Fibroblast of skin of right biceps (primary cell): Measurements from ENCODE around the gene SGMS2.
A peak's percentile ranks its signal among the peaks of the same experiment; 100 is the strongest.
"Not testable (repeated sequence)": the region's sequence is repeated elsewhere in the genome, so short reads cannot be mapped to it uniquely, and the experiment has no call there.

ENCODE experiments used
- DNase-seq: peaks from one replicate; pipeline ENCODE4 v3.0.0-alpha.2; 2013

The SGMS2 gene

GRCh38 chr4:107870916-107871786 is 46.4 kb downstream of the SGMS2 start:
- DNase-seq, result no peak

GRCh38 chr4:107874024-107874423 is 49.3 kb downstream of the SGMS2 start:
- no peak for DNase-seq

DNA sequence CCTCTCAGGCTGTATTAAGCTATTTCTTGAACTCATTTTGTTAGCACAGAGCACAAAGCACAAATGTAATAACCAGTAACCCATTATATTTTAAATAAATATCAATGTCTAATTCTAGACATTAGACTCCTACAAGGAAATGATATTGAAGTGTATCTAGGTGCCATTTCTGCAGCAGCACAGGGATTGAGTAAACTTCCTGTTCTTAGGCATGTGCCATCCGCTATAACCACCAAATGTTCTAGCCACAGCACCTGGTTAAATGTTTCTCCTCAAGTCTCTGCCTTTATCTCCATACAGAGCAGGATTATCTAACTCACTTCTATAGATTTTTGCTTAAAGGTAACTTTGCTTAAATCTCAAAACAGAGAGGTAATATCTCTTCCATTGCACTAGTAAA is 51.4 kb downstream of the SGMS2 start:
- DNase-seq, result no peak

DNA sequence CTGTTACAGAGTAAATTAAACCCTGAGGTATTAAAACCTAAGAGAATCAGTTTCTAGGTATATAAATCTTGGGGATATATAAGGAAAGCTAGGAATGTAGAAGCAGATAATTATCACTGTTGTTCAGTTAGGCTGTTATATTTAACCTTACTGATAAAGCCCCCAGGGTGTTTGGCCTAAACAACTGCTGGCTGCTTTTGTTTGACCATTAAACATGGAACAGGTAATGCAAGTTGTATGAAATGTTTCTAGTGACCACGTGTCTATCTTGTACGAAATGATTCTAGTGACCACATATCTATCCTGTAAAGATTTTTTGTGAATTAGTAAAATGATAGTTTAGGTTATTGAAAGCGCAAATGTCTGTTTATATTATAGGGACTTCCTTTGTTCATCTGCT is 52.6 kb downstream of the SGMS2 start:
- no peak for DNase-seq

DNA sequence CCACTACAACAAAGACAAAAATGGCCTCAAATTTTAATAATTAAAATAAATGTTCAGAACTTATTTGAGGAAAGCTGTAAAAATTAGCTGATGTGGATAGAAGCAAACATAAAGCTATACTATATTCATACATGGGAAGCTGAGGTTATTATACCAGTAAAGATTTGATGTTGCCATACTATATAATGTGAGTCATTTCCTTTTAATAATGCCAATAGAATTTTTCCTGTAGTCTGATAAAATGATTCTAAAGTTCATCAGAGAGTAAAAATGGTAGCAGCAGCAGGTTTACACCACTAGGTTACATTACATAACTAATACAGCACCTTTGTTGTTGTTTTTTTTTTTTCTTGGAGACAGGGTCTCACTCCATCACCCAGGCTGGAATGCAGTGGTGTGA is 61.1 kb downstream of the SGMS2 start:
- no peak for DNase-seq

- DNase-seq, result peak; percentile 7
Observed at GRCh38 chr4:107888237-107888636, 63.5 kb downstream of the SGMS2 start.

GRCh38 chr4:107890779-107891178 is 66.0 kb downstream of the SGMS2 start:
- no peak for DNase-seq

GRCh38 chr4:107891299-107891698 is 66.6 kb downstream of the SGMS2 start:
- DNase-seq, result no peak

DNA sequence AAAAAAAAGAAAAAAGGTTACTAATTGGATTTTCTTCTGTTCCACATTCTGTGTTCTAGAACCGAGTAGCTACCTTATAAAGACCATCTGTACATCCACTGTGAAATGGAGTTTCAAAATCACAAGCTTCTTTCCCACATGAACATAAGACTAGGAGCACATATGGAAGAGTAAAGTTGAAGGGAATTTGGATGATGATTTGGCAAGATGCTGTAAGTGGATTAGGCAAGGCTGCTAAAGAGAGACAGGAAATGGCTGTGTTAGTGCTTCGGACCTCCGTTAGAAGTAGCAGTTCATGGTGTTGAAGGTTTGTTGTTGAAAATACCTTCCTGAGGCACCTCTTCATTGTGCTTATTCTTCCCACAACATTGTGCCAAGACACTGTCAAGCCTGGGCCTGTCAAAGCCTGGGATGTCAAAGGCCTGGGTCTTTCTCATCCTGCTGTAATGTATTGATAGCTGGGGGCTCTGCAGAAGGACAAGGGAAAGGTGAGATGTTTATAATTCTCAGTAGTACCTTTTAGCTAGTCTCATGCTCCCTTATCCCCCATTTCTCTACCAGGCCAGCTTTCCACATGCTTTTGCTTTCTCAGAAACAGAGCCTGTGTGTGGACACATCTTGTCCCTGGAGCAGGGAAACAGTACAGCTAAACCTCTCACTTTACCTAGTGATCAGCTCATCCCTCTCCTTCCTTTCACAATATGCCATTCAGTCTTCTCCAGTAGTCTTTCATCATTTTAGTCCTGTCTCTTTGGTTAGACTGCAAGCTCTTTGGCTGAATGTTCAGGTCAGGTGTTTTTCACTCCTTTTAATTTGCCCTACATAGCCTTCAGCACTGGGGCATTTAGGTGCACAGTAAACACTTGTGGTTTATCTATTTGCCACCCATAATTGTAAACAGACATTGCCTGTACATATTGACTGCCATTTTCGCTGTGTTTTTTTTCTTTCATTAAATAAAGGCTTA is 68.7 kb downstream of the SGMS2 start:
- no peak for DNase-seq

DNA sequence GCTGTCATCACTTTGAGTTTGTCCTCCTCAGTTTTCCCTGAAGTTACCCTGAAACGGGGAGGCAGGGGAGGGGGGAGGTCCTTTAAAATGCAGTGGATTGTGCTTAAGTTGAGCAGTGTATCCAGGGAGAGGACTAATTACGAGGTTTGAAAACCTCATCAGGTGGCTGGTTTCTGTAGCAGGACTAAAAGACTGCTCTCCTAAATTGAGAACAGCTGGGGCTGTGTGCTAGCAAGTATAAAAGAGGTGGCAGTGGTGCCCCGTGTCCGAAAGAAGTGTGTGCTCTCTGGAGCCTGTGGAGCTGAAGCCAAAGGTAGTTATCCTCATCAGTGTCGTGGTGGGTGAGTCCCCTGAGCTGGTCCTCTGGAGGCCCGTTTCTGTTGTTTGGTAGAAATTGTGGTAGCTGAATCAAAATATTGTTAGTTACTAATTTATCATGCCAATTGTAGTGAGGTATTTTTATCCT is 69.4 kb downstream of the SGMS2 start:
- no peak for DNase-seq

DNA sequence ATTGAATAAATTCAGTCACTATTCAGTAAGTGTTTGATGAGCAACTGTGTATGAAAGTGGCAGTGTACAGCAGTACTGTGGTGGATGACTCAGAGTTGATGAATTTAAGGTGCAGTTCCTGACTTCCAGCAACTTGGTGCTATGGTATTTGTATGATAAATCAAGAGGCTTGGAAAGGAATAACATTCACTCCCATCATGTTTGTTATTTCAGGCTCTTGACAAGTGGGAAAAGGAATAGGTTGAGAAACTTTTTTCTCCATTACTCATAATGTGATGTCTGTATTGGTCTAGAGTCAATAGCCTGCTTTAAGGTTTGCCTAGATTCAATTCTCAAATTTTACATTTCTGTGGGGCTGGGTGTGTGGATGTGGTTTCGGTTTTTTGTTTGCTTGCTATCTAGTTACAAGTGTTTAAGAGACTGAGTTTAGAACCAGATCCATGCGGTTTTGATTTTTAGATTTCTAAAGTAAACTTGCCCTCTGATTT is 71.5 kb downstream of the SGMS2 start:
- peak; percentile 97 for DNase-seq

- peak; percentile 48 for DNase-seq
Observed at GRCh38 chr4:107896646-107897045, 71.9 kb downstream of the SGMS2 start.

- no peak for DNase-seq
Observed at GRCh38 chr4:107897823-107898222, 73.1 kb downstream of the SGMS2 start.

- no peak for DNase-seq
Observed at GRCh38 chr4:107900067-107900466, 75.3 kb downstream of the SGMS2 start.

DNA sequence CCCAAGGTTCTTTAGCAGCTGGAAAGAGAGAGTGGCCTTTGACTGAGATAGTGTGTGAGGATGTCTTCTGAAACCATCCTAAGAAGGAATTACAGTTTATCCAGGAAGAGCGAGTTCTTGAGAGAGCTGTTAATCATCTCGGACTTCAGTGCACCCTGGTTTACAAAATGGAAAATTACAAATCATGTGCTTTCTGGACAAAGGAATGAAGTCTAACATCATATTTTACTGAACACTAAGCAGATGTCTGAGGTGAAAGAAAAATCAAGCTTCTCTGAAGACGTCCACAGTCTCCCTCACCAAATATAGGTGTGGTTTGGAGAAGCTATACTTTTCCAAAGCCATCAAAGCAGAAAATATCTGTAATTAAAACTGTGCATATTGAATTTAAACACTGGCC is 75.8 kb downstream of the SGMS2 start:
- no peak for DNase-seq

DNA sequence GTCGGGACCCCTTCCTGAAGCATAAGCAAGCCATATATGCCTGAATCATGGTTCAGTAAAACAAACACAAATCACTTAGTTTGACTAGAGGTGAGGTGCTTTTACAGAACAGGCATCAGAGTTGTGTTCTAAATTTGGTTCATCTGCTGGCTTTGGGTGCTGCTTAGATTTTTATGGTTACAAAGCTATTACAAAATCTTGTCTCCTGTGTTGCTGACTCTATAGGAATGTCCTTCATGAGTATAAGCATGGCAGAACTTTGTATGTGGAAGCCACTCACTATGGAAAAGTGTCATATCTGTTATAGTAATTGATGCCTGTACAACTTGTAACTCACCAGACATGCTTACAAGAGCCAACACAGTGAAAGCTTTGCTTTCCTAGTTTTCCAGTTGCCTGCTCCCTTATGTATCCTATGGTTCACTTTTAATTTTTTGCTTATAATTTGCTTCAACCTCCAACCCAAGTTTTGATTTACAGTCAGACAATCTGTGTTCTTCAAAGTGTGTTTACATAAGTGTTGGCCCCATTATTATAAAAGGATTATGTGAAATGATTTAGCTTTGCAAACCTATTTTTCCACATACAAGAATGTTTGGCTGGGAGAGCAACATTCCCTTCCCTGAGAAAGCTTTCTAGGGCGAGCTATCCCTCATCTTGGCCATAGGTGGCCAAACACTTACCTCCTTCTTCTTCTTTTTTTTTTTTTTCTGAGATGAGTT is 76.6 kb downstream of the SGMS2 start:
- no peak for DNase-seq

DNA sequence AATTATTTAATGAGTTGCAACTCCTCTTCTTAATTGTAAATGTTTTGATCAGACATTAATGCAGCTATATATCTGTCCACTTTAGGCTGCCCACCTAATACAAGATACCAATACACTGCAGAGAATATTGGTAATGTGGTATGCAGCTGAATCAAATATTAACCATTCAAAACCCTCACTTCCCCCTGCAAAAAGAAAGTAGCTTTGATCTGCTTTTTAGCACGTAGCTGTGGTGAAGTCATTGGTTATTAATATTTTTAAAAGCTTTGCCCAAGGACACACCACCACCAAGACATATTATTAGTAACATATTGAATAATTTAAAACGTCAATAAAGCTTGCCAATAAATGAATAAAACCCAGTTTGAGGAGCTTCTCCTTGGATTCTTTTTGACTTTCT is 78.0 kb downstream of the SGMS2 start:
- no peak for DNase-seq

DNA sequence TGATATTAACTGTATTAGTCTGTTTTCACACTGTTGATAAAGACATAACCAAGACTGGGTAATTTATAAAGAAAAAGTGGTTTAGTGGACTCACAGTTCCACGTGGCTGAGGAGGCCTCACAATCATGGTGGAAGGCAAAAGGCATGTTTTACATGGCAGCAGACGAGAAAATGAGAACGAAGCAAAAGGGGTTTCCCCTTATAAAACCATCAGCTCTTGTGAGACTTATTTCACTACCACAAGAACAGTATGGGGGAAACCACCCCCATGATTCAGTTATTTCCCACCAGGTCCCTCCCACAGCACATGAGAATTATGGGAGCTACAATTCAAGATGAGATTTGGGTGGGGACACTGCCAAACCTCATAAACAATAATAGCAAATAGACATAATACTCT is 80.3 kb downstream of the SGMS2 start:
- DNase-seq, result not testable (repeated sequence)

GRCh38 chr4:107906458-107907100 is 81.8 kb downstream of the SGMS2 start:
- no peak for DNase-seq

GRCh38 chr4:107908377-107908776 is 83.6 kb downstream of the SGMS2 start:
- no peak for DNase-seq

DNA sequence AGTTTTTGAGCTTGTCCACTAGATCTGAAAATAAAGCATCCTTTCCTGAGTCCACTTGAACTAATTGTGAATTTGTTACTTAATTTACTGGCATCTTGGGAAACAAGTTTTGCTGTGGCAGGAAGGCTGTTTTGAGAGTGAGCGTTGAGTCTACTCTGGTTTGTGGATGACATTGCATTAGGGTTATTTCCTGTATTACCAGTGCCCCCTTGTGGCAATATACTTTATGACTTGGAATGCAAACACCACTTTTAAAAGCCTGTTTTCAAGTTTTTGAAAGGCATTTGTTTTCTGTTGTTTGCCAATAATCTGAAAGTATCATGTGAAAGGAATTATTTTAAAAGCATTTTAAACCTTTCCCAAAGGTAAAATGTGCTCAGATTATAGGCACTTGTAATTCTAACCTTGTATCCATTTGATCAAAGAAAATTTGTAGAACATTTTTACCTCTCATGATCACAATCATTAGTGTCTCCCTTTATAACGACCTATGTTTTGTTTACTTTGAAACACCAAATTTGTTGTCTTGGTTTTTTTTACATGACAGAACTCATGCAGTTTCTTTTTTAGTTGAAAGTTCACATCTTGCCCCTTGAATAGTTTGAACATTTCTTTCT is 88.7 kb downstream of the SGMS2 start:
- peak; percentile 59 for DNase-seq

DNA sequence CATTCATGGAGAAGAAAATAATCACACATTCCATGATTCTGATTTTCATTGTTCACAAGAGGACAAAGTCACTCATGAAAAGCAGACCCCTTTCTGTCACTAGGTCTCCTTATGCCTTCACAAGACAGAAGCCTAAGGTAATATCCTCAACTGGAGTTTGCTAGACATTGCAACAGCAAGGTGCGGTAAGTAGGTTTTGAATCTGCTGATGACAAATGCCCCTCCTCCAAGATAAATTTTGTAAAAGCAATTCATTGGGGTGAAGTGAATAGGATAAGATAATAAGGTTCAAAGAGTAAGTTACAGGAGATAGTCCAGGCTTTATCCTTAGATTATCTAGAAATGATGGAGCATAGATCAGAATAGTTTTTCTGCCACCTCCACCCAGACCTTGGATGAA is 90.5 kb downstream of the SGMS2 start:
- no peak for DNase-seq
